Measurements from ENCODE around the gene DCTN3. TPM values are rescaled to one million over a fixed set of nuclear protein-coding genes. Genes with fewer than 3 reads are reported as not detected.

The DCTN3 gene
- total and polyA plus RNA-seq, 11 donors = 73.8 to 155 (median 121) TPM

DNA sequence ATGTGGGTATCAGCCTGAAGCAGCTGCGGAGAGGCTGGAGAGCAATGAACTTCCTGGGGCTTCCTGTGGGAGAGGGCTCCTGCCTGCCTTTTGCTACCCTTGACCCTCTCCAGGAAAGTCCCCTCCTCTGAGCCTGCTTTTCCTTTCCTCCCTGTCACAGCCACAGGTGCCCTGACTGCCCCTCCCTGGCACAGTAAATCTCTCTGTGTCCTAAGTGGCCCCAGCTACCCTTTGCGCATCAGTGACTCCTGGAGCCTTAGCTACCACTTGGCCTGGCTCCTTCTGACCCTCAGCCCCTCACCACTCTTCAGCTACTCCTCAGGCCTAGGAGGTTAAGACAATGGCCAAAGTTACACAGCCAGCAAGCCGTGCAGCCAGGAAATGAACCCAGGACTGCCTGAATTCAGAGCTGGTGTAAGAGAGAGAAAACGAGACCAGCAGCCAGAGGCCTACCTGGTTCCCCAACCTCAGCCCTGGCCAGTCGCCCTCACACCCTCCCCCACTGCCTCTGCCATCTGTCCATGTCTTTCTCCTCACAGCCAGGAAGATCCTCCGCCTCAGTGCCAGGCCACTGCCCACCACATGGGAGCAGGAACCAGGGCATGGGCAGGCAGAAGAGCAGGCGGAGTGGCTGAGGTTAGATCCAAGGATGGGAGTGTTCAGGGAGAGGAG lies 49.4 kb downstream of the DCTN3 start:
- ATAC-seq (no peak), DNase-seq (peak in 2 of 5 donors; percentile 10 to 47)
- Histone ChIP-seq H3K4me1 (peaks cover 0 to 7% (median 0%) of the 10 kb centered on the region in 12 donors), H3K9me3 (no peaks in the 10 kb centered on the region), H3K36me3 (no peaks in the 10 kb centered on the region), H3K27ac (no peak overlapping the region), H3K27me3 (no peaks in the 10 kb centered on the region), H3K4me3 (no peak overlapping the region)
- WGBS, 4 donors = 82 to 86% (median 84%) methylated on average over 7 of the region's 7 CpGs
- intact Hi-C loops (cut with DNase I) = no loop called here
- TF ChIP-seq, protein P1, sequence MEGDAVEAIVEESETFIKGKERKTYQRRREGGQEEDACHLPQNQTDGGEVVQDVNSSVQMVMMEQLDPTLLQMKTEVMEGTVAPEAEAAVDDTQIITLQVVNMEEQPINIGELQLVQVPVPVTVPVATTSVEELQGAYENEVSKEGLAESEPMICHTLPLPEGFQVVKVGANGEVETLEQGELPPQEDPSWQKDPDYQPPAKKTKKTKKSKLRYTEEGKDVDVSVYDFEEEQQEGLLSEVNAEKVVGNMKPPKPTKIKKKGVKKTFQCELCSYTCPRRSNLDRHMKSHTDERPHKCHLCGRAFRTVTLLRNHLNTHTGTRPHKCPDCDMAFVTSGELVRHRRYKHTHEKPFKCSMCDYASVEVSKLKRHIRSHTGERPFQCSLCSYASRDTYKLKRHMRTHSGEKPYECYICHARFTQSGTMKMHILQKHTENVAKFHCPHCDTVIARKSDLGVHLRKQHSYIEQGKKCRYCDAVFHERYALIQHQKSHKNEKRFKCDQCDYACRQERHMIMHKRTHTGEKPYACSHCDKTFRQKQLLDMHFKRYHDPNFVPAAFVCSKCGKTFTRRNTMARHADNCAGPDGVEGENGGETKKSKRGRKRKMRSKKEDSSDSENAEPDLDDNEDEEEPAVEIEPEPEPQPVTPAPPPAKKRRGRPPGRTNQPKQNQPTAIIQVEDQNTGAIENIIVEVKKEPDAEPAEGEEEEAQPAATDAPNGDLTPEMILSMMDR (IDR thresholded peaks at IDR 0.05) = no peak
- no peak for TF ChIP-seq POLR2A (IDR thresholded peaks at IDR 0.05)

DNA sequence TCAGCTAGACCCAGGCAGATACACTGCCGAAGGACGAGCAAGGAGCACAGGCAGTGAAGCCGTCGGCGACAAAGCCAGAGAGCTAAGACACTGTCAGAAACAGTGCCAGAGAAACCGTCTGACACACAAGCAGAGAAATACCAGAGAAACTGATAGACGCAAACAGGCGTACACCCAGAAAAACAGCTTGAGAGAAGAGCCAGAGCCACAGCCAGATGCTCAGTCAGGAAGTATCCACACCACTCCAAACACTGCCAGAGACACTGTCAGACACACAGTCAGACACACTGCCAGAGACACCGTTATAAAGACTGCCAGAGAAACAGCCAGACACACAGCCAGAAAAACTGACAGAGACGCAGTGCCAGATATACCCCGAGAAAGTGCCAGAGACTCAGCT lies 49.9 kb downstream of the DCTN3 start:
- DNase-seq (peak in 1 of 5 donors; percentile 4), ATAC-seq (no peak)
- intact Hi-C loops (cut with DNase I) = no loop called here
- Histone ChIP-seq H3K27me3 (no peaks in the 10 kb centered on the region), H3K4me3 (no peak overlapping the region), H3K27ac (no peak overlapping the region), H3K36me3 (no peaks in the 10 kb centered on the region), H3K4me1 (peaks cover 0 to 7% (median 0%) of the 10 kb centered on the region in 12 donors), H3K9me3 (no peaks in the 10 kb centered on the region)
- no peak for TF ChIP-seq POLR2A (IDR thresholded peaks at IDR 0.05)
- TF ChIP-seq, protein P1 (IDR thresholded peaks at IDR 0.05) = no peak
- WGBS, 4 donors = 44 to 54% (median 53%) methylated on average over 10 to 11 of the region's 11 CpGs

DNA sequence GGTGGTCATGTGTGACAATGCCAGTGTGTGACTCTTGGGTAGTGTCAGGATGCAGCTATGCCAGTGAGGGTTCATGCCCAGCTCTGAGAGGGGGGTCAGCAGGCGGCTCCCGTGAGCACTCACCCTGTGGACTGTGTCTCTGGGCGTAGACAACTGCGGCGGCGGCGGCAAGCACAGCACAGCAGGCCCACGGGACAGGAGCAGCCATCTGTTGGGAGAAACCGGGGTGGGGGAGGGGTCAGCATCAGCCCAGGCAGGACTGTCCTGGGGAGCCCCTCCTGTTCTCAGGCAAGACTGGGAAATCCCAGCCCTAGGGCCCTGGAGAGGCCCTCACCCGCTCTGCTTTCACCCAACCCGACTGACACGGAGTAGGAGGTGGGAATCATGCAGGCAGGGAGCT lies 51.5 kb downstream of the DCTN3 start:
- H3K4me1 ChIP-seq = peaks cover 0 to 7% (median 0%) of the 10 kb centered on the region in 12 donors
- H3K36me3 ChIP-seq = no peaks in the 10 kb centered on the region
- DNase-seq (peak in 2 of 5 donors; percentile 13 to 24), ATAC-seq (no peak)
- H3K4me3 ChIP-seq = no peak overlapping the region
- H3K27ac ChIP-seq = no peak overlapping the region
- H3K27me3 ChIP-seq = no peaks in the 10 kb centered on the region
- WGBS, 4 donors = 80 to 93% (median 83%) methylated on average over 6 to 12 of the region's 12 CpGs
- TF ChIP-seq, protein P1 (IDR thresholded peaks at IDR 0.05) = no peak
- TF ChIP-seq POLR2A (IDR thresholded peaks at IDR 0.05) = no peak
- intact Hi-C loops (cut with DNase I) = no loop called here
- H3K9me3 ChIP-seq = no peaks in the 10 kb centered on the region

DNA sequence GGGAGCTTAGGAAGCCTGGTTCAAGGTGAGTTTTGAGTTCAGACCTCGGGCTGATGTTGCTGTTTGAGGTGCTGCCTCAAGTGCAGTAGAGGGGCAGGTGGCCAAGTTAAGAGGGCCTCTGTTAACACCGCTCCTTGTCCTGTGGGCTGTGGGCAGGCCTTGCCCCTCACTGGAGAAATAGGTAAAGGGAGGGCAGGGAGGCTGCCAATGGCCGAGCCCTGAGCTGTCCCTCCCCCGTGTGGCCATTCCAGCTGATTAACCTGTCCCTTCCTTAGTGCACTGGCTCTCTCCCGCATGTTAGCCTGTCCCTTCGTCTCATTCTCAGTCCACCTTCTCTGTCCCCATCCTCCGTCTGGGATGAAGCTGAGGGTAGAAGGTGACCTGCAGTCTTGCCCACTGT lies 52.2 kb downstream of the DCTN3 start:
- 74 to 87% (median 80%) methylated on average over 7 of the region's 7 CpGs for WGBS, 4 donors
- H3K9me3 ChIP-seq = no peaks in the 10 kb centered on the region
- intact Hi-C loops (cut with DNase I) = no loop called here

More for the DNA sequence above, 52.2 kb downstream of the DCTN3 start:
- Histone ChIP-seq H3K36me3 (no peaks in the 10 kb centered on the region), H3K27ac (no peak overlapping the region), H3K4me1 (peaks cover 0 to 7% (median 0%) of the 10 kb centered on the region in 12 donors), H3K4me3 (no peak overlapping the region), H3K27me3 (no peaks in the 10 kb centered on the region)
- DNase-seq = peak in 2 of 5 donors; percentile 9 to 19
- ATAC-seq = no peak
- TF ChIP-seq, protein P1 (IDR thresholded peaks at IDR 0.05) = no peak
- no peak for TF ChIP-seq POLR2A (IDR thresholded peaks at IDR 0.05)
